SK-N-SH treated with all-trans-retinoic acid at 6 μM for 48 hours (cell line): ENCODE data around the gene PRKAR1B.

Source experiments
- ATAC-seq: fragments of 200-7000 bp; cut with Tn5 transposase; 3 replicates; pipeline ENCODE4 v1.9.1; 2020; ENCODE audit warnings: mild to moderate bottlenecking, moderate library complexity
- ARNTL ChIP-seq: fragments of 450-650 bp; formaldehyde crosslinking; IDR thresholded peaks from 2 replicates; pipeline ENCODE4 v1.5.0; 2020; ENCODE audit warnings: low read depth, mild to moderate bottlenecking, moderate library complexity, borderline replicate concordance
- BACH2 ChIP-seq: fragments of 250-450 bp; sonication (Bioruptor Pico); IDR thresholded peaks from 2 replicates; pipeline ENCODE4 v1.9.0; 2021; ENCODE audit warnings: mild to moderate bottlenecking, borderline replicate concordance
- GLIS3 ChIP-seq: fragments of 250-450 bp; sonication (Bioruptor Pico); IDR thresholded peaks from 2 replicates; pipeline ENCODE4 v1.5.0; 2020; ENCODE audit warnings: mild to moderate bottlenecking, moderate library complexity
- OSR1 ChIP-seq: fragments of 250-450 bp; sonication (Bioruptor Pico); IDR thresholded peaks from 2 replicates; pipeline ENCODE4 v1.8.0; 2022; ENCODE audit warnings: moderate library complexity, mild to moderate bottlenecking, inconsistent platforms
- RARB ChIP-seq: fragments of 250-450 bp; sonication (Bioruptor Pico); IDR thresholded peaks from 2 replicates; pipeline ENCODE4 v1.8.0; 2021; ENCODE audit warnings: mild to moderate bottlenecking, moderate library complexity
- TOX ChIP-seq: fragments of 250-450 bp; sonication (Bioruptor Pico); IDR thresholded peaks from 2 replicates; pipeline ENCODE4 v1.8.0; 2021; ENCODE audit warnings: mild to moderate bottlenecking, moderate library complexity, borderline replicate concordance
- ZC3H10 ChIP-seq: fragments of 250-450 bp; sonication (Bioruptor Pico); IDR thresholded peaks from 2 replicates; pipeline ENCODE4 v1.5.1; 2021; ENCODE audit warnings: mild to moderate bottlenecking, moderate library complexity
- ZFP3 ChIP-seq: fragments of 250-450 bp; sonication (Bioruptor Pico); IDR thresholded peaks from 2 replicates; pipeline ENCODE4 v1.5.0; 2020; ENCODE audit warnings: mild to moderate bottlenecking, moderate library complexity
- ZNF565 ChIP-seq: fragments of 450-650 bp; formaldehyde crosslinking; conservative IDR thresholded peaks from 2 replicates; pipeline ENCODE4 v1.5.0; 2020; ENCODE audit warnings: low read depth, mild to moderate bottlenecking, moderate library complexity
- ZNF70 ChIP-seq: fragments of 450-650 bp; formaldehyde crosslinking; IDR thresholded peaks from 2 replicates; pipeline ENCODE4 v1.5.0; 2020; ENCODE audit warnings: mild to moderate bottlenecking, moderate library complexity
- TF ChIP-seq, protein P1 (sequence below): fragments of 250-450 bp; sonication (Bioruptor Pico); IDR thresholded peaks from 2 replicates; pipeline ENCODE4 v1.8.0; 2021; ENCODE audit warnings: low read depth, mild to moderate bottlenecking, moderate library complexity, borderline replicate concordance
- TF ChIP-seq, protein P2 (sequence below): fragments of 250-450 bp; sonication (Bioruptor Pico); IDR thresholded peaks from 2 replicates; pipeline ENCODE4 v1.5.0; 2020; ENCODE audit warnings: mild to moderate bottlenecking, moderate library complexity
- TF ChIP-seq, protein P3 (sequence below): fragments of 250-450 bp; sonication (Bioruptor Pico); IDR thresholded peaks from 2 replicates; pipeline ENCODE4 v1.5.1; 2021; ENCODE audit warnings: mild to moderate bottlenecking, moderate library complexity
- TF ChIP-seq, protein P4 (sequence below): fragments of 250-450 bp; sonication (Bioruptor Pico); IDR thresholded peaks from 2 replicates; pipeline ENCODE4 v1.5.1; 2020; ENCODE audit warnings: low read depth, mild to moderate bottlenecking, moderate library complexity

The PRKAR1B gene

DNA sequence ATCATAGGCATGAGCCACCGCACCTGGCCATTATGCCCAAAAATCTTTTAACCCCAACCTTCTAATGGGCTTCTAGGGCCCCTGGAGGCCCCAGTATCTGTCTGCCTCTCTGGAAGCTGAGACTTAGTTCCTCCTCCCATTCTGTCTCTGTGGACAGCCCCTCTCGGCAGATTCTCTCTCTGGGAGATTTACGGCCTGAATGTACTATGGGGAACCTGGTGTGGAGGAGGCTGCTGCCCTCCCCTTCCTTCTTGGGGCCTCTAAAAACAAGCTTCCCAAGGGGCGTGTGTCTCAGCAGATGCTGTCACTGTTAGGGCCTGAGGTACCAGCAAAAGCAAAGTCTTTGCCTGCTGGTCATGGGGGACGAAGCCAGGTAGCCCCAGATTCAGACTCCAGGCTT lies 35.8 kb upstream of the PRKAR1B start (continued):
- no peak for TF ChIP-seq ZNF70 (CRISPR knock-in tag)

DNA sequence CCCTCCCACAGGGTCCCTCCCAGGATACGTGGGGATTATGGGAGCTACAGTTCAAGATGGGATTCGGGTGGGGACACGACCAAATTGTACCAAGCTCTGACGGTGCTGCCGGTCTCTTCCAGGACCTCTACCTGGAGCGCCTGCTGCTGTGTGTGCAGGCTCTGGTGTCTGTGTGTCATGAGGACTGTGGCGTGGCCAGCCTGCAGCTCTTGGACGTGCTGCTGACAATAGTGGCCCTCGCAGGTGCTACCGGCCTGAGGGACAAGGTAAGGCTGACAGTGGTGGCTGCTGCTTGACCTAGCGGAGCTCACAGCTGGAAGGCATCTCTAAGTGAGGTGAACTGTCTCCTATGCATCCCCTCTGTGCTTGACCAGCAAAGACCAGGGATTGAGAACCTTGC lies 34.5 kb upstream of the PRKAR1B start:
- no peak for ATAC-seq
- TF ChIP-seq, protein P1, sequence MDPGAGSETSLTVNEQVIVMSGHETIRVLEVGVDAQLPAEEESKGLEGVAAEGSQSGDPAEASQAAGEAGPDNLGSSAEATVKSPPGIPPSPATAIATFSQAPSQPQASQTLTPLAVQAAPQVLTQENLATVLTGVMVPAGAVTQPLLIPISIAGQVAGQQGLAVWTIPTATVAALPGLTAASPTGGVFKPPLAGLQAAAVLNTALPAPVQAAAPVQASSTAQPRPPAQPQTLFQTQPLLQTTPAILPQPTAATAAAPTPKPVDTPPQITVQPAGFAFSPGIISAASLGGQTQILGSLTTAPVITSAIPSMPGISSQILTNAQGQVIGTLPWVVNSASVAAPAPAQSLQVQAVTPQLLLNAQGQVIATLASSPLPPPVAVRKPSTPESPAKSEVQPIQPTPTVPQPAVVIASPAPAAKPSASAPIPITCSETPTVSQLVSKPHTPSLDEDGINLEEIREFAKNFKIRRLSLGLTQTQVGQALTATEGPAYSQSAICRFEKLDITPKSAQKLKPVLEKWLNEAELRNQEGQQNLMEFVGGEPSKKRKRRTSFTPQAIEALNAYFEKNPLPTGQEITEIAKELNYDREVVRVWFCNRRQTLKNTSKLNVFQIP (CRISPR knock-in tag), result no peak
- TF ChIP-seq ZC3H10 (CRISPR knock-in tag), result no peak
- no peak for TF ChIP-seq TOX
- TF ChIP-seq BACH2 (CRISPR knock-in tag), result no peak
- TF ChIP-seq, protein P2, sequence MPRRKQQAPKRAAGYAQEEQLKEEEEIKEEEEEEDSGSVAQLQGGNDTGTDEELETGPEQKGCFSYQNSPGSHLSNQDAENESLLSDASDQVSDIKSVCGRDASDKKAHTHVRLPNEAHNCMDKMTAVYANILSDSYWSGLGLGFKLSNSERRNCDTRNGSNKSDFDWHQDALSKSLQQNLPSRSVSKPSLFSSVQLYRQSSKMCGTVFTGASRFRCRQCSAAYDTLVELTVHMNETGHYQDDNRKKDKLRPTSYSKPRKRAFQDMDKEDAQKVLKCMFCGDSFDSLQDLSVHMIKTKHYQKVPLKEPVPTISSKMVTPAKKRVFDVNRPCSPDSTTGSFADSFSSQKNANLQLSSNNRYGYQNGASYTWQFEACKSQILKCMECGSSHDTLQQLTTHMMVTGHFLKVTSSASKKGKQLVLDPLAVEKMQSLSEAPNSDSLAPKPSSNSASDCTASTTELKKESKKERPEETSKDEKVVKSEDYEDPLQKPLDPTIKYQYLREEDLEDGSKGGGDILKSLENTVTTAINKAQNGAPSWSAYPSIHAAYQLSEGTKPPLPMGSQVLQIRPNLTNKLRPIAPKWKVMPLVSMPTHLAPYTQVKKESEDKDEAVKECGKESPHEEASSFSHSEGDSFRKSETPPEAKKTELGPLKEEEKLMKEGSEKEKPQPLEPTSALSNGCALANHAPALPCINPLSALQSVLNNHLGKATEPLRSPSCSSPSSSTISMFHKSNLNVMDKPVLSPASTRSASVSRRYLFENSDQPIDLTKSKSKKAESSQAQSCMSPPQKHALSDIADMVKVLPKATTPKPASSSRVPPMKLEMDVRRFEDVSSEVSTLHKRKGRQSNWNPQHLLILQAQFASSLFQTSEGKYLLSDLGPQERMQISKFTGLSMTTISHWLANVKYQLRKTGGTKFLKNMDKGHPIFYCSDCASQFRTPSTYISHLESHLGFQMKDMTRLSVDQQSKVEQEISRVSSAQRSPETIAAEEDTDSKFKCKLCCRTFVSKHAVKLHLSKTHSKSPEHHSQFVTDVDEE (CRISPR knock-in tag), result no peak
- TF ChIP-seq, protein P3, sequence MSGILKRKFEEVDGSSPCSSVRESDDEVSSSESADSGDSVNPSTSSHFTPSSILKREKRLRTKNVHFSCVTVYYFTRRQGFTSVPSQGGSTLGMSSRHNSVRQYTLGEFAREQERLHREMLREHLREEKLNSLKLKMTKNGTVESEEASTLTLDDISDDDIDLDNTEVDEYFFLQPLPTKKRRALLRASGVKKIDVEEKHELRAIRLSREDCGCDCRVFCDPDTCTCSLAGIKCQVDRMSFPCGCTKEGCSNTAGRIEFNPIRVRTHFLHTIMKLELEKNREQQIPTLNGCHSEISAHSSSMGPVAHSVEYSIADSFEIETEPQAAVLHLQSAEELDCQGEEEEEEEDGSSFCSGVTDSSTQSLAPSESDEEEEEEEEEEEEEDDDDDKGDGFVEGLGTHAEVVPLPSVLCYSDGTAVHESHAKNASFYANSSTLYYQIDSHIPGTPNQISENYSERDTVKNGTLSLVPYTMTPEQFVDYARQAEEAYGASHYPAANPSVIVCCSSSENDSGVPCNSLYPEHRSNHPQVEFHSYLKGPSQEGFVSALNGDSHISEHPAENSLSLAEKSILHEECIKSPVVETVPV, result no peak

DNA sequence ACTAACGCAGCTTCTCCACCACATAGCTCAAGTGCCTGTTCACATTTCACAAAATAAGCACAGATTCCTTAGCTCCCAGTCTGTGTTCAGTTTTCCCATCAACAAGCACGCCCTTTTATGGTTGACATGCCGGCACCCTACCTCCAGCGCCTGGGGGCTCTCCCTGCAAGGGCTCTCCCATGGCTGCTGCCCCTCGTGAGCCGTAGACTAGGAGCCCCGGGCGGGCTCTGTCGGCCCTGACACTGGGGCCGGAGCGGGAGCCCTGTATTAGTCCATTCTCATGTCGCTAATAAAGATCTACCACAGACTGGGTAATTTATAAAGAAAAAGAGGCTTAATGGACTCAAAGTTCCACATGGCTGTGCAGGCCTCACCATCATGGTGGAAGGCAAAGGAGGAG lies 34.0 kb upstream of the PRKAR1B start:
- no peak for TF ChIP-seq ZNF565 (CRISPR knock-in tag)
- TF ChIP-seq ZFP3 (CRISPR knock-in tag), result no peak
- no peak for TF ChIP-seq ARNTL (CRISPR knock-in tag)
- TF ChIP-seq, protein P1 (CRISPR knock-in tag), result no peak
- no peak for TF ChIP-seq RARB (CRISPR knock-in tag)
- TF ChIP-seq, protein P2 (CRISPR knock-in tag), result no peak
- TF ChIP-seq, protein P3, result no peak
- no peak for TF ChIP-seq ZC3H10 (CRISPR knock-in tag)
- TF ChIP-seq BACH2 (CRISPR knock-in tag), result no peak
- TF ChIP-seq GLIS3 (CRISPR knock-in tag), result no peak
- TF ChIP-seq OSR1 (CRISPR knock-in tag), result no peak
- TF ChIP-seq TOX, result no peak
- TF ChIP-seq, protein P4, sequence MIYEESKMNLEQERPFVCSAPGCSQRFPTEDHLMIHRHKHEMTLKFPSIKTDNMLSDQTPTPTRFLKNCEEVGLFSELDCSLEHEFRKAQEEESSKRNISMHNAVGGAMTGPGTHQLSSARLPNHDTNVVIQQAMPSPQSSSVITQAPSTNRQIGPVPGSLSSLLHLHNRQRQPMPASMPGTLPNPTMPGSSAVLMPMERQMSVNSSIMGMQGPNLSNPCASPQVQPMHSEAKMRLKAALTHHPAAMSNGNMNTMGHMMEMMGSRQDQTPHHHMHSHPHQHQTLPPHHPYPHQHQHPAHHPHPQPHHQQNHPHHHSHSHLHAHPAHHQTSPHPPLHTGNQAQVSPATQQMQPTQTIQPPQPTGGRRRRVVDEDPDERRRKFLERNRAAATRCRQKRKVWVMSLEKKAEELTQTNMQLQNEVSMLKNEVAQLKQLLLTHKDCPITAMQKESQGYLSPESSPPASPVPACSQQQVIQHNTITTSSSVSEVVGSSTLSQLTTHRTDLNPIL (CRISPR knock-in tag), result no peak
- no peak for ATAC-seq
